Naive B cell (primary cell): ENCODE measurements around the gene TMEM185B. TPM values are rescaled to one million over a fixed set of nuclear protein-coding genes. Genes with fewer than 3 reads are reported as not detected.
"Not testable (repeated sequence)": the region's sequence is repeated elsewhere in the genome, so short reads cannot be mapped to it uniquely, and the experiment has no call there.

Source experiments
- ATAC-seq, 2 donors: fragments of 150-1000 bp; cut with Tn5 transposase; 2 replicates each; pipeline ENCODE4 v1.10.0; 2021; ENCODE audit warnings: low read depth in 2 of 2, mild to moderate bottlenecking in 2 of 2, moderate library complexity in 2 of 2
- DNase-seq: peaks from one replicate; pipeline ENCODE4 v3.0.0; 2022
- H3K27ac Mint-ChIP-seq, 6 donors: one replicate each; pipeline ENCODE4 v1.8.0; 2020 to 2022; ENCODE audit warnings: mild to moderate bottlenecking in 6 of 6, mixed read lengths in 6 of 6, moderate library complexity in 5 of 6, inconsistent platforms in 2 of 6
- H3K27me3 Mint-ChIP-seq, 3 donors: one replicate each; pipeline ENCODE4 v1.8.0; 2021 to 2022; ENCODE audit warnings: mixed read lengths in 3 of 3, mild to moderate bottlenecking in 1 of 3
- H3K36me3 Mint-ChIP-seq, 2 donors: one replicate each; pipeline ENCODE4 v1.8.0; 2020 to 2022; ENCODE audit warnings: mixed read lengths in 2 of 2, inconsistent platforms in 1 of 2, mild to moderate bottlenecking in 1 of 2
- H3K4me1 Mint-ChIP-seq, 3 donors: one replicate each; pipeline ENCODE4 v1.8.0; 2020 to 2022; ENCODE audit warnings: mixed read lengths in 3 of 3, inconsistent platforms in 1 of 3, mild to moderate bottlenecking in 1 of 3, moderate library complexity in 1 of 3
- H3K4me3 Mint-ChIP-seq, 8 donors: one replicate each; pipeline ENCODE4 v1.8.0; 2020 to 2022; ENCODE audit warnings: mild to moderate bottlenecking in 8 of 8, mixed read lengths in 8 of 8, moderate library complexity in 8 of 8, inconsistent platforms in 2 of 8
- H3K9me3 Mint-ChIP-seq, 7 donors: one replicate each; pipeline ENCODE4 v1.8.0; 2020 to 2022; ENCODE audit warnings: mixed read lengths in 7 of 7, mild to moderate bottlenecking in 5 of 7, inconsistent platforms in 2 of 7, moderate library complexity in 1 of 7
- polyA plus RNA-seq, 6 donors: library from polyadenylated mRNA; unstranded; fragments of 300-500 nt; fragmentation: Illumina TruSeq; gene quantifications; one replicate each; pipeline ENCODE4 v1.2.3, GENCODE V29; 2021; ENCODE audit warnings: low read depth in 6 of 6

The TMEM185B gene
- polyA plus RNA-seq, 6 donors from 2014 or later: 24.8 to 43.0 (median 34.8) TPM

DNA sequence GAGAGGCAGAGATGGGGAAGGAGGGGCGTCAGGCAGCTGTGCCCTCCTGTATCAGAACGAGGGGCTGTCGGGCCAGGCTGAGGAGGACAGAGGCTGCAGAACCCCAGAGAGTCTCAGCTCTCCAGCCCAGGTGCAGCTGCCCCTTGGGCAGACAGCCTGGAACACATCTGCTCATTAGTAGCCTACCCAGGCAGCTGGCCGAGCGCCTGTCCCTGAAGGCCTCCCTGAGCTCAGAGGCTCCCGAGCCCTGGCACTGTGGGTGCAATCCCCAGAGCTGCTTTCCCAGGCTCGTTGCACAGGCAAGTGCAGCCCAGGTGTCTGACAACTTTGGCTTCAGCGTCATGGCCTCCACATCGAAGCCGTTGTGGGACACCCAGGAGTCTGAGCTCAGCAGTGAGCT, 13.1 kb upstream of the TMEM185B start:
- DNase-seq (no peak), ATAC-seq (no peak)
- Mint-ChIP-seq H3K4me1 (peaks cover 5 to 22% (median 8%) of the 10 kb centered on the region in 3 donors), H3K36me3 (no peaks in the 10 kb centered on the region), H3K9me3 (no peaks in the 10 kb centered on the region), H3K27me3 (peaks cover 0 to 7% (median 0%) of the 10 kb centered on the region in 3 donors), H3K27ac (no peak overlapping the region), H3K4me3 (no peak overlapping the region)

DNA sequence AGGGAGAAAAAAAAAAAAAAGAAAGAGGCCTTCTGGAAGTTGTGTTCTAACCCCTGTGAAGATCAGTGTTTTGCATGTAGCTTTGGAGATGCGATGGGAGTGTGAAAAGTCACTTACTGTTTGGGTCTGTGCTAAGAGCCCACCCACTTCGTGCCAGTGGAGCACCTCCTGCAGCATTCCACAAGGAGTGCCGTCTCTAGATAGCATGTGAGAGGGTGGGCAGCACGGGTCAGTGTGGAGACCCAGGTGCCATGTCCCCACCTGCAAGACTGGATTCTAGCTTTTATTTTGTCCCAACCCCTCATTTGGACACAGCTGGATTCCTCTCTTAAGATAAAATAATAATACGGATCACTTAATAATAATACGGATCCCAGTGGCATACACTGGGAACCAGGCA, 12.5 kb upstream of the TMEM185B start:
- Mint-ChIP-seq H3K27me3 (peaks cover 0 to 7% (median 0%) of the 10 kb centered on the region in 3 donors), H3K4me1 (peaks cover 11 to 28% (median 14%) of the 10 kb centered on the region in 3 donors), H3K36me3 (no peaks in the 10 kb centered on the region), H3K4me3 (no peak overlapping the region), H3K9me3 (no peaks in the 10 kb centered on the region), H3K27ac (no peak overlapping the region)
- ATAC-seq (no peak), DNase-seq (no peak)

DNA sequence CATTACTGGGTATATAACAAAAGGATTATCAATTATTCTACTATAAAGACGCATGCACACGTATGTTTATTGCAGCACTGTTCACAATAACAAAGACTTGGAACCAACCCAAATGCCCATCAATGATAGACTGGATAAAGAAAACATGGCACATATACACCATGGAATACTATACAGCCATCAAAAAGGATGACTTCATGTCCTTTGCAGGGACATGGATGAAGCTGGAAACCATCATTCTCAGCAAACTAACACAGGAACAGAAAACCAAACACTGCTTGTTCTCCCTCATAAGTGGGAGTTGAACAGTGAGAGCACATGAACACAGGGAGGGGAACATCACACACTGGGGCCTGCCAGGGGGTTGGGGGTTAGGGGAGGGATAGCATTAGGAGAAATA, 12.0 kb upstream of the TMEM185B start:
- not testable (repeated sequence) for H3K36me3 Mint-ChIP-seq, H3K27ac Mint-ChIP-seq, H3K4me3 Mint-ChIP-seq, ATAC-seq, H3K9me3 Mint-ChIP-seq, H3K27me3 Mint-ChIP-seq, DNase-seq
- H3K4me1 Mint-ChIP-seq: peaks cover 11 to 29% (median 16%) of the 10 kb centered on the region in 3 donors

DNA sequence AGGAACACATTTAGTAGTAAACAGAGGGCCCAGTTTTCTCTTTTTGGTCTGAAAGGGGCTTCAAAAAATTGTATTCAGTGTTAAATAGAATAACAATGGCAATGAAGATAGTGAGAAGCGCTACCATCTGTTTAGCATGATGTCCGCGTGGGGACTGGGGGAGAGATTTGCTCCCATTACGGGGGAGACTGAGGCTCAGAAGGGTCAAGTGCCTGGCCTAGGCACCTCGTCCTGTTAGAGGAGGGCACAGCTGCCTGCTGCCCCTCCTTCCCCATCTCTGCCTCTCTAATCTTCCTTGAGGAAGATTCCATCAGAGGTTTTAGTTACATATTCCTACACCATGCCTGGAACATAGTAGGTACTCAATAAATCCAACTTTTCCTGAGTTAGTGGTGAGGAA, 10.1 kb upstream of the TMEM185B start:
- H3K4me1 Mint-ChIP-seq: peaks cover 11 to 41% (median 31%) of the 10 kb centered on the region in 3 donors
- H3K36me3 Mint-ChIP-seq: no peaks in the 10 kb centered on the region
- peak overlapping the region in 5 of 6 donors; percentile 89 to 97 (median 95) for H3K27ac Mint-ChIP-seq
- DNase-seq (no peak), ATAC-seq (no peak)
- peak overlapping the region in 7 of 8 donors; percentile 63 to 93 (median 90) for H3K4me3 Mint-ChIP-seq
- no peaks in the 10 kb centered on the region for H3K9me3 Mint-ChIP-seq
- peaks cover 0 to 4% (median 0%) of the 10 kb centered on the region in 3 donors for H3K27me3 Mint-ChIP-seq

GRCh38 chr2:120231974-120232635, 8.9 kb upstream of the TMEM185B start:
- peak overlapping the region; percentile 84 to 97 (median 95) for H3K27ac Mint-ChIP-seq
- peaks cover 20 to 53% (median 36%) of the 10 kb centered on the region in 3 donors for H3K4me1 Mint-ChIP-seq
- H3K4me3 Mint-ChIP-seq: peak overlapping the region; percentile 85 to 94 (median 92)
- ATAC-seq (peak; percentile 96 to 97), DNase-seq (peak; percentile 76)
- H3K9me3 Mint-ChIP-seq: no peaks in the 10 kb centered on the region
- no peaks in the 10 kb centered on the region for H3K27me3 Mint-ChIP-seq
- H3K36me3 Mint-ChIP-seq: no peaks in the 10 kb centered on the region

- DNase-seq (no peak), ATAC-seq (peak in 1 of 2 donors; percentile 6)
- Mint-ChIP-seq H3K27ac (peak overlapping the region in 3 of 6 donors; percentile 89 to 97 (median 95)), H3K4me1 (peaks cover 20 to 56% (median 36%) of the 10 kb centered on the region in 3 donors), H3K4me3 (peak overlapping the region; percentile 85 to 94 (median 92)), H3K36me3 (no peaks in the 10 kb centered on the region), H3K27me3 (no peaks in the 10 kb centered on the region), H3K9me3 (no peaks in the 10 kb centered on the region)
Measured at GRCh38 chr2:120231564-120231973, 8.4 kb upstream of the TMEM185B start.

DNA sequence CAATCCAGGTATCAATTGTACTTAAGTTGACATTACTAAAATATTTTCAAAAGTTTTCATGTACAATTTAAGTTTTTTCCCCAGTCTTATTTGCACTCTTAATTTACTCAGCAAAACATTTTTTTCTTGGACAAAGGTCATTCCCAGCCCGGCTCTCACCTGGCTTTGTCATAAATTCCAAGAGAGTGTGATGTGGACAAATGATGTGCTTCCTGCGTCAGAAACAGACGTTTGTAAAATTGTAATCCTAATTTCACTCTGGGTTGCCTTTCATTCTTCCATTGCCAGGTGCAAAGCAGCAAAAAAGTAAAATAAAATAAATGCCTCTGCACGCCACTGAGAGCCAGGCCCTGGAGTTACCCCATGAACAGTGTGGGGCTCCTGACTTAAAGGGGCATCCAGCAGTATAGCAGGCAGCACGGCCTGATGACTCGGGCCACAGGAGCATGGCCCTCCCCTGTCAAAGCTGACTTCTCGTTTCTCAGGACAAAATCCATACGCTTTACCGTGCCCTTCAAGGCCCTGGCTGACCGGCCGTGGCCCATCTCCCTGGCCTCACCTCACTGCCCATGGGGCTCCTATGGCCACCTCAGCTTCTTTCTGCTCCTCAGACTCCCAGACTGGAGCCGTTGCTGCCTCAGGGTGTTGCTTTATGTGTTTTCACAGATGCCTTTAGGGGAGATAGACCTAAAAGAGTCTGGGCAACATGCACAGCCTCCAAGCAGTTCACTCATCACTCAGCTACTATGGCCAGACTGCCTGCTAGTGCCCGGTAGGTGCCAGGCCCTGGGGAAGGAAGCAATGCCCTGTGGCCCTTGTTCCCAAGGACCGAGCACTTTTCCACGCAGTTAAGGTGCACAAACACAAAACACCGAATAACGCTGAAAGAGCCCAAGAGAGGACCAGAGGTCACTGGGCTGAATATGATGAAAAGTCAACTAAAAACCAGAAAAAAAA, 7.6 kb upstream of the TMEM185B start:
- Mint-ChIP-seq H3K4me3 (peak overlapping the region; percentile 85 to 94 (median 92)), H3K36me3 (no peaks in the 10 kb centered on the region), H3K9me3 (no peaks in the 10 kb centered on the region), H3K4me1 (peaks cover 20 to 56% (median 36%) of the 10 kb centered on the region in 3 donors), H3K27ac (peak overlapping the region in 4 of 6 donors; percentile 33 to 89 (median 78)), H3K27me3 (no peaks in the 10 kb centered on the region)
- no peak for DNase-seq
- no peak for ATAC-seq

DNA sequence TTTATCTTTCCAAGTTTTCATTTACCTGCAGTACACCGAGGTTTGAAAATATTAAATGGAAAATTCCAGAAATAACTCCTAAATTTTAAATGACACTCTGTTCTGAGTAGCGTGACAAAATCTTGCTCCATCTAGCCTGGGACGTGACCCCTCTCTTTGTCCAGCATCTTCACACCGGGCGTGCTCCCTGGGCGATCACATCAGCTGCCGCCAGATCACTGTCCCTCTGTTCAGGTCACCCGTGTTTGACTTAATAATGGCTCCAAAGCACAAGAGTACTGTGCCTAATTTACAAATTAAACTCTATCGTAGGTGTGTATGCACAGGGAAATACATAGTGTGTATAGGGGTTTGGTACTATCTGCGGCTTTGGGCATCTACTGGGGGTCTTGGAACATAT, 6.1 kb upstream of the TMEM185B start:
- DNase-seq: no peak
- H3K27me3 Mint-ChIP-seq: no peaks in the 10 kb centered on the region
- no peaks in the 10 kb centered on the region for H3K36me3 Mint-ChIP-seq
- H3K27ac Mint-ChIP-seq: no peak overlapping the region
- peaks cover 24 to 54% (median 42%) of the 10 kb centered on the region in 3 donors for H3K4me1 Mint-ChIP-seq
- peak overlapping the region in 1 of 8 donors; percentile 21 for H3K4me3 Mint-ChIP-seq
- no peak for ATAC-seq
- no peaks in the 10 kb centered on the region for H3K9me3 Mint-ChIP-seq

DNA sequence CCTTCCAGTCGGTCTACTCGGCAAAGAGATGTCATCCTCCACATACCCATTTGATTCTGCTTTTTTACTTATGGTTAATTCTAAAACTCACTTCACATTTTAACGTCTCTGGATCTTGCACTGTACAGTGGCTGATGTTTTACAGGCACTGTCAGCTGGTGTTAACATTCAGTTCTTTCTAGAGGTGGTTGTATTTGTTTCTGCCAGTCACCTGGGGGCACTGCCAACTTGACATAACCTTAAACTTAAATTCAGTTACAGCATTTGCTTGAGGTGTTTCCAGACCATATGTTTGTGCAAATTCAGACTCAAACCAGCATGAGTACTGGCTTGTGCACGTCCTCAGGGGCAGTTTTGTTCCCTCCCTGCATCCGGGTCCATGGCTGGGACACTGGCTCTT, 5.3 kb upstream of the TMEM185B start:
- Mint-ChIP-seq H3K36me3 (no peaks in the 10 kb centered on the region), H3K27me3 (no peaks in the 10 kb centered on the region), H3K4me3 (peak overlapping the region in 1 of 8 donors; percentile 21), H3K27ac (peak overlapping the region in 1 of 6 donors; percentile 23), H3K4me1 (peaks cover 32 to 59% (median 51%) of the 10 kb centered on the region in 3 donors), H3K9me3 (no peaks in the 10 kb centered on the region)
- DNase-seq (no peak), ATAC-seq (no peak)

DNA sequence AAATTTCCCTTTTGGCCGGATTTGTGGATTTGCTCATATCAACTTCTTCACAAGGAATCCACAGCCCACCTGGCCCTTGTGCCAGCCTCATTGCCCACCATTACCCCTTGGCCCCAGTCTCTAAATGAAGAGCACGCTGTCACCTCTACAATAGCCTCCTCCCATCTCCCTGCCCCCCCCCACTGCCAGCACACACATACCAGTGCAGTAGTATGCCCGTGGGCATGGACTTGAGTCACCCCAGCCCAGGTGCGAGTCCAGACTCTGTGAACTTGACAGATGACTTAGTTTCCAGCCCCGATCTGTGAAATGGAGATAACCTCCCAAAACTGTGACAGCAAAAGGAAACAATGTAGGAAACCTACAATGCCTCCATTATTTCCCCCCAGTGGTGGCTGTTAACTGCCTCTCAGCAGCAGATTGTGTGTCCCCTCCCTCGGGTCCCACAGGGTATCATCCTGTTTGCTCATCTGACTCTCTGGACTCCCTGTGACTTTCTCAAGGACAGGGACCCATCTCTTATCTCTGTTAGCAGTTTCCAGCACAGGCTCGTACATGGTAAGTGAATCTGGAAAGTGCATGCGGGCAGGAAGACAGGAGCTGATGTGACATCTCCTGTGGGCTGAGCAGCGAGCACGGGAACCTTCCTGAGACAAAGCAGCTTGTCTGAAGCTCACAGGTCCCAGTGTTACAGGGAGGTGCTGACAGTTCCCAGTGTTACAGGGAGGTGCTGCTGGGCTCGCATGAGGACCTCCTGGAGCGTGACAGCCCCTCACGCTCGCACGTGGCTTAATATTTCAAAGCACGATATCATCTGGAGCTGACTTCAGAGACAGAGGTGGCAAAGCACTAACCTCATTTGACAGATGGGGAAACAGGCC, 4.2 kb upstream of the TMEM185B start:
- Mint-ChIP-seq H3K4me1 (peaks cover 30 to 56% (median 49%) of the 10 kb centered on the region in 3 donors), H3K9me3 (peaks cover 0 to under 1% (median 0%) of the 10 kb centered on the region in 7 donors), H3K4me3 (peak overlapping the region in 2 of 8 donors; percentile 16 to 91), H3K27ac (peak overlapping the region in 3 of 6 donors; percentile 41 to 83 (median 72)), H3K36me3 (no peaks in the 10 kb centered on the region), H3K27me3 (no peaks in the 10 kb centered on the region)
- ATAC-seq: no peak
- no peak for DNase-seq

- peak overlapping the region in 2 of 6 donors; percentile 37 to 64 for H3K27ac Mint-ChIP-seq
- no peak for ATAC-seq
Measured at GRCh38 chr2:120226316-120226715, 3.1 kb upstream of the TMEM185B start.

GRCh38 chr2:120225549-120226065, 2.4 kb upstream of the TMEM185B start:
- DNase-seq: no peak
- H3K4me1 Mint-ChIP-seq: peaks cover 42 to 56% (median 55%) of the 10 kb centered on the region in 3 donors
- H3K36me3 Mint-ChIP-seq: peaks cover 5 to 9% of the 10 kb centered on the region in 2 donors
- no peak for ATAC-seq
- H3K27ac Mint-ChIP-seq: peak overlapping the region in 1 of 6 donors; percentile 69
- H3K4me3 Mint-ChIP-seq: peak overlapping the region in 3 of 8 donors; percentile 40 to 91 (median 67)
- no peaks in the 10 kb centered on the region for H3K27me3 Mint-ChIP-seq
- H3K9me3 Mint-ChIP-seq: peaks cover 0 to 1% (median 0%) of the 10 kb centered on the region in 7 donors

More at GRCh38 chr2:120226316-120226715, 3.1 kb upstream of the TMEM185B start:
- peak overlapping the region in 2 of 8 donors; percentile 36 to 91 for H3K4me3 Mint-ChIP-seq
- H3K27me3 Mint-ChIP-seq: no peaks in the 10 kb centered on the region
- no peak for DNase-seq
- H3K9me3 Mint-ChIP-seq: peaks cover 0 to 1% (median 0%) of the 10 kb centered on the region in 7 donors
- H3K4me1 Mint-ChIP-seq: peaks cover 40 to 57% (median 56%) of the 10 kb centered on the region in 3 donors
- peaks cover under 1 to 2% of the 10 kb centered on the region in 2 donors for H3K36me3 Mint-ChIP-seq
